ENCODE data around the gene ANKS1A.

- TF ChIP-seq MYC (IDR thresholded peaks at IDR 0.05; ENCODE audit: borderline replicate concordance, low read length) (no peak), CTCF (IDR thresholded peaks at IDR 0.05) (no peak), TFCP2L1 (CRISPR knock-in tag; IDR thresholded peaks at IDR 0.05) (no peak), CHD4 (IDR thresholded peaks at IDR 0.05; ENCODE audit: borderline replicate concordance) (no peak), SREBF2 (IDR thresholded peaks at IDR 0.05) (no peak), NFE2L2 (conservative IDR thresholded peaks at IDR 0.05; ENCODE audit: low read length) (no peak), POLR2A (IDR thresholded peaks at IDR 0.05; ENCODE audit: low read length) (no peak), REST (IDR thresholded peaks at IDR 0.05) (no peak), EP300 (IDR thresholded peaks at IDR 0.05) (no peak), MAX (IDR thresholded peaks at IDR 0.05) (no peak), CHD2 (IDR thresholded peaks at IDR 0.05; ENCODE audit: low read length, partially characterized antibody) (no peak), MAZ (IDR thresholded peaks at IDR 0.05; ENCODE audit: borderline replicate concordance, low read depth, low read length) (no peak)
Observed at GRCh38 chr6:34985236-34985635, 96.2 kb downstream of the ANKS1A start.

Data from A549 (cell line).